Esophagus muscularis mucosa (tissue), 3 donors: ENCODE measurements around the gene UFSP1.

Experiments
- POLR2A ChIP-seq: fragments of 450-650 bp; IDR thresholded peaks from one replicate; pipeline ENCODE4 v1.6.1; 2017; ENCODE audit warnings: antibody characterized with exemption, moderate library complexity, mild to moderate bottlenecking, low read depth
- POLR2AphosphoS5 ChIP-seq, 2 donors: sonication (generic); formaldehyde crosslinking; IDR thresholded peaks; one replicate each; pipeline ENCODE4 v1.6.1; 2017; ENCODE audit warnings: antibody characterized with exemption in 2 of 2
- TF ChIP-seq, protein P1 (sequence below), 3 experiments: fragments of 200-600 bp in 2 of 3; fragments of 450-650 bp in 1 of 3; sonication (generic) in 2 of 3; IDR thresholded peaks; one replicate each; pipeline ENCODE4 v1.5.1; 2017 to 2019; ENCODE audit warnings: antibody characterized with exemption in 3 of 3, mild to moderate bottlenecking in 2 of 3, moderate library complexity in 1 of 3

- TF ChIP-seq, protein P1, sequence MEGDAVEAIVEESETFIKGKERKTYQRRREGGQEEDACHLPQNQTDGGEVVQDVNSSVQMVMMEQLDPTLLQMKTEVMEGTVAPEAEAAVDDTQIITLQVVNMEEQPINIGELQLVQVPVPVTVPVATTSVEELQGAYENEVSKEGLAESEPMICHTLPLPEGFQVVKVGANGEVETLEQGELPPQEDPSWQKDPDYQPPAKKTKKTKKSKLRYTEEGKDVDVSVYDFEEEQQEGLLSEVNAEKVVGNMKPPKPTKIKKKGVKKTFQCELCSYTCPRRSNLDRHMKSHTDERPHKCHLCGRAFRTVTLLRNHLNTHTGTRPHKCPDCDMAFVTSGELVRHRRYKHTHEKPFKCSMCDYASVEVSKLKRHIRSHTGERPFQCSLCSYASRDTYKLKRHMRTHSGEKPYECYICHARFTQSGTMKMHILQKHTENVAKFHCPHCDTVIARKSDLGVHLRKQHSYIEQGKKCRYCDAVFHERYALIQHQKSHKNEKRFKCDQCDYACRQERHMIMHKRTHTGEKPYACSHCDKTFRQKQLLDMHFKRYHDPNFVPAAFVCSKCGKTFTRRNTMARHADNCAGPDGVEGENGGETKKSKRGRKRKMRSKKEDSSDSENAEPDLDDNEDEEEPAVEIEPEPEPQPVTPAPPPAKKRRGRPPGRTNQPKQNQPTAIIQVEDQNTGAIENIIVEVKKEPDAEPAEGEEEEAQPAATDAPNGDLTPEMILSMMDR (IDR thresholded peaks at IDR 0.05), result no peak
- TF ChIP-seq POLR2AphosphoS5 (IDR thresholded peaks at IDR 0.05) (no peak), POLR2A (no peak)
Observed at GRCh38 chr7:100886142-100886935, 3.2 kb downstream of the UFSP1 start.
